A549 (cell line): Measurements from ENCODE around the gene CD7. TPM values are rescaled to one million over a fixed set of nuclear protein-coding genes. Genes with fewer than 3 reads are reported as not detected.

Source experiments
- ATAC-seq, 2 experiments: fragments of 200-7000 bp in 1 of 2; fragments of >200 bp in 1 of 2; cut with Nextera tagmentation in 1 of 2; cut with Tn5 transposase in 1 of 2; 3 replicates each; pipeline versions ENCODE4 v1.8.0 to v1.9.1; 2018 to 2020; ENCODE audit warnings: mild to moderate bottlenecking in 1 of 2, moderate library complexity in 1 of 2
- CTCF ChIA-PET: fragments of 300-600 bp; sonication (Branson Sonifier 250); formaldehyde crosslinking; extraction: SDS; loops from one replicate; lab custom pipeline; 2021; ENCODE audit warnings: antibody characterized with exemption, inconsistent platforms; lab: Yijun Ruan, JAX
- POLR2A ChIA-PET: fragments of 350-600 bp; formaldehyde crosslinking; extraction: SDS; loops from one replicate; lab custom pipeline; 2021; ENCODE audit warnings: antibody characterized with exemption, inconsistent platforms; lab: Yijun Ruan, JAX
- DNase-seq, 2 experiments: peaks; one replicate each; pipeline versions ENCODE4 v3.0.0 to v3.0.0-alpha.2; 2011 to 2016; ENCODE audit warnings: low read depth in 1 of 2, low spot score in 1 of 2
- FAIRE-seq: peaks from 2 replicates; lab custom pipeline; 2011; peaks lifted over from hg19 to GRCh38; lab: Jason Lieb, UNC
- H3K27ac ChIP-seq, 2 experiments: fragments of >200 bp; sonication (Bioruptor Twin); formaldehyde crosslinking; 3 replicates each; pipeline ENCODE4 v1.5.1; 2016 to 2017
- H3K4me1 ChIP-seq: fragments of >200 bp; sonication (Bioruptor Twin); formaldehyde crosslinking; 3 replicates; pipeline ENCODE4 v1.6.1; 2016
- H3K4me2 ChIP-seq: fragments of >200 bp; sonication (Bioruptor Twin); formaldehyde crosslinking; 3 replicates; pipeline ENCODE4 v1.6.1; 2016
- H3K4me3 ChIP-seq: fragments of >200 bp; sonication (Bioruptor Twin); formaldehyde crosslinking; 3 replicates; pipeline ENCODE4 v1.5.1; 2016
- H3K9me3 ChIP-seq: fragments of >200 bp; sonication (Bioruptor Twin); formaldehyde crosslinking; 3 replicates; pipeline ENCODE4 v1.6.1; 2016
- ATOH8 ChIP-seq: fragments of 250-450 bp; sonication (Bioruptor Pico); IDR thresholded peaks from 2 replicates; pipeline ENCODE4 v1.5.0; 2020; ENCODE audit warnings: low read depth, mild to moderate bottlenecking, moderate library complexity
- CBX8 ChIP-seq: fragments of 200-600 bp; sonication (generic); IDR thresholded peaks from 2 replicates; pipeline ENCODE4 v1.6.1; 2016
- CHD4 ChIP-seq: fragments of 200-600 bp; sonication (generic); IDR thresholded peaks from 2 replicates; pipeline ENCODE4 v1.6.1; 2016; ENCODE audit warnings: antibody characterized with exemption, mild to moderate bottlenecking, borderline replicate concordance
- EHF ChIP-seq: fragments of 250-450 bp; sonication (Bioruptor Pico); IDR thresholded peaks from 2 replicates; pipeline ENCODE4 v1.5.0; 2020; ENCODE audit warnings: mild to moderate bottlenecking
- HDAC2 ChIP-seq: fragments of 200-600 bp; sonication (generic); IDR thresholded peaks from 2 replicates; pipeline ENCODE4 v1.6.1; 2016
- HOXA7 ChIP-seq: fragments of 250-450 bp; sonication (Bioruptor Pico); IDR thresholded peaks from 2 replicates; pipeline ENCODE4 v1.5.0; 2020; ENCODE audit warnings: mild to moderate bottlenecking, moderate library complexity
- JUNB ChIP-seq: fragments of >200 bp; sonication (Bioruptor Twin); formaldehyde crosslinking; IDR thresholded peaks from 2 replicates; pipeline ENCODE4 v1.6.1; 2016
- MAFK ChIP-seq: fragments of 450-650 bp; IDR thresholded peaks from 2 replicates; pipeline ENCODE4 v1.6.1; 2014; ENCODE audit not compliant: partially characterized antibody
- PHF8 ChIP-seq: fragments of 200-600 bp; sonication (generic); IDR thresholded peaks from 2 replicates; pipeline ENCODE4 v1.6.1; 2016; ENCODE audit warnings: low read depth, mild to moderate bottlenecking, antibody characterized with exemption, moderate library complexity, borderline replicate concordance
- POLR2AphosphoS2 ChIP-seq: conservative IDR thresholded peaks from 2 replicates; pipeline ENCODE4 v1.6.1; 2012; ENCODE audit warnings: low read length, improper control_type of control experiment, inconsistent platforms
- RARB ChIP-seq: fragments of 250-450 bp; sonication (Bioruptor Pico); IDR thresholded peaks from 2 replicates; pipeline ENCODE4 v1.8.0; 2021; ENCODE audit warnings: mild to moderate bottlenecking, moderate library complexity
- RCOR1 ChIP-seq: fragments of 150-350 bp; IDR thresholded peaks from 2 replicates; pipeline ENCODE4 v1.6.1; 2014; ENCODE audit warnings: antibody characterized with exemption, low read length, low read depth
- RFX5 ChIP-seq: fragments of 450-650 bp; IDR thresholded peaks from 2 replicates; pipeline ENCODE4 v1.7.1; 2014; ENCODE audit warnings: antibody characterized with exemption, mild to moderate bottlenecking, moderate library complexity
- SMC3 ChIP-seq: fragments of >200 bp; sonication (Bioruptor Twin); formaldehyde crosslinking; IDR thresholded peaks from 3 replicates; pipeline ENCODE4 v1.6.1; 2018; ENCODE audit warnings: inconsistent platforms
- SREBF2 ChIP-seq: fragments of 450-650 bp; IDR thresholded peaks from 2 replicates; pipeline ENCODE4 v1.6.1; 2014; ENCODE audit warnings: mild to moderate bottlenecking, moderate library complexity
- ZSCAN20 ChIP-seq: fragments of 250-450 bp; sonication (Bioruptor Pico); IDR thresholded peaks from 2 replicates; pipeline ENCODE4 v1.8.0; 2022; ENCODE audit warnings: mild to moderate bottlenecking, moderate library complexity
- WGBS: methylation state at CpG from one replicate; pipeline ENCODE4 v1.1.6; 2017; ENCODE audit errors: missing lambda C conversion rate; 5-methylcytosine and 5-hydroxymethylcytosine counted together
- polyA plus RNA-seq, 4 experiments: library from polyadenylated mRNA; depleted of rRNA in 3 of 4; stranded (reverse); fragments of >200 nt; fragmentation: RNase III in 1 of 4; extraction: RNeasy Plus Mini Kit Qiagen cat#74134 plus additional on column Dnase treatment in 1 of 4; gene quantifications; 2 replicates in 3 of 4; 3 replicates in 1 of 4; pipeline ENCODE4 v1.2.3, GENCODE V29; 2011 to 2017
- TF ChIP-seq, protein P1 (sequence below): fragments of >200 bp; sonication (Bioruptor Twin); formaldehyde crosslinking; IDR thresholded peaks from 3 replicates; pipeline ENCODE4 v1.5.1; 2016
- TF ChIP-seq, protein P2 (sequence below): fragments of >200 bp; sonication (Bioruptor Twin); formaldehyde crosslinking; IDR thresholded peaks from 2 replicates; pipeline ENCODE4 v1.6.1; 2016
- TF ChIP-seq, protein P3 (sequence below): fragments of 450-650 bp; IDR thresholded peaks from 2 replicates; pipeline ENCODE4 v1.6.1; 2014; ENCODE audit warnings: antibody characterized with exemption
- TF ChIP-seq, protein P4 (sequence below): fragments of >200 bp; sonication (Bioruptor Twin); formaldehyde crosslinking; IDR thresholded peaks from 3 replicates; pipeline ENCODE4 v1.6.1; 2016
- TF ChIP-seq, protein P5 (sequence below): IDR thresholded peaks from 2 replicates; pipeline ENCODE4 v1.6.1; 2012

CD7 gene
- polyA plus RNA-seq, 2 of the 4 experiments (the other 2 are of a cell fraction): not detected

DNA sequence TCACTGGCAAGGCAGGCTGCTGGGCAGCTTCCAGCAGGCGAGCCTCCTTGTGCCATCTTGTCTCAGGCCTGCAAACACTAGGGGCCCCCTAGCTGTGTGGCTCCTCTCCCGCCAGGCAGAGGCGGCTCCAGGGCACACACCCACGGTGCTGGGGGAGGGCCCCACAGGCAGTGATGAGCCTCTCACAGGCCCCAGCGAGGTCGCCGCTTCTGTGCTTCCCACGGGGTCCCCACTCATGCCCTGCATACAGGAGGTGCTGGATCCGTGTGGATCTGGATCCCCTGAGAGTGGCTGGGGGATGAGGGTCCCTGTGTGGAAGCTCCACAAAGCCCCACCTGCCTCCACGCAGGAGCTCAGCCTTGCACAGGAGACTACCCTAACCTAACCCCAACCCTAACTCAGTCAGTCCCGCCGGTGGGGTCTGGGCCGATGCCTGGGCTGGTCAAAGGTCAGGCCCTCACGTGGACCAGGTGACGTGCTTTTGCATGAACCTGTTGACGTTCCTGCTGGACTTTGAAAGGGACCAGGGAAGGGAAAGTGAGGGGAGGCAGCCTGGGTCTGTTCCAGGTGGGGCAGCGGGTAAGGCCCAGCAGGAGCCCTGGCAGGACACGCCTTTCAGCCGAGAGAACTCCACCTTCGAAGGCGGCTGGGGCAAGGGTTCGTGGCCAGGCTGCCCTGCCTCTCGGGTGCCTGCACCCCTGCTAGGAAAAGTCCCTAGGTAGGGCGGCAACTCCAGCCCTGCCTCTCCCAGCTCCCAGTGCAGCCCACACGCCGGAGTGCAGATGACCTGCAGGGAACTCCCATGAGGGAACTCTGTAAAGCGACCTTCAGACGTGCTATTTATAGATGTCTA is 11.0 kb upstream of the CD7 start (continued):
- TF ChIP-seq RCOR1 (no peak), SMC3 (no peak)
- TF ChIP-seq, all 56 proteins: peak for 0

DNA sequence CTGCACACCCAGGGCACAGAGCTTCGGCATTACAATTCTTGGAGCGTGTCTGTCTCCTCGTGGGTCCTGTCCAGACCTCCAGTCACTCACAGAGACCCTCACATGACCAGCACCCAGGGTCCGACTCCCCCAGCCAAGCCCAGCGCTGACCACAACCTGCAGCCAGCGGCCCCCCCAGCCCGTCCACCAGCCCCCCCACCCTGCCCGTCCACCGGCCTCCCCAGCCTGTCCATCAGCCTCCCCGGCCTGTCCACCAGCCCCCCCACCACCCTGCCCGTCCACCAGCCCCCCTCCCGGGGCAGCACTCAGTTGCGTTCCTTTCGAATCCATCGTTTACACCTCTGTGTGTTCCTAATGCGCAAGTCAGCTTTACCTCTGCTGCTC is 10.3 kb upstream of the CD7 start:
- no peak overlapping the region for H3K27ac ChIP-seq
- CTCF ChIA-PET: interaction anchor here (1.1 to 15.6 kb wide), 4 partner anchors 15 to 88 kb away, joined by 5 to 343 read pairs (median 170); no protein-coding TSS in a partner anchor
- H3K9me3 ChIP-seq: no peaks in the 10 kb centered on the region
- WGBS: 84% methylated on average over 11 of the region's 16 CpGs
- H3K4me1 ChIP-seq: peaks cover 29% of the 10 kb centered on the region
- FAIRE-seq: no peak
- ATAC-seq: no peak
- no peak for DNase-seq
- TF ChIP-seq POLR2AphosphoS2 (no peak), EHF (no peak), HOXA7 (CRISPR knock-in tag) (no peak), PHF8 (no peak)
- TF ChIP-seq, protein P1, sequence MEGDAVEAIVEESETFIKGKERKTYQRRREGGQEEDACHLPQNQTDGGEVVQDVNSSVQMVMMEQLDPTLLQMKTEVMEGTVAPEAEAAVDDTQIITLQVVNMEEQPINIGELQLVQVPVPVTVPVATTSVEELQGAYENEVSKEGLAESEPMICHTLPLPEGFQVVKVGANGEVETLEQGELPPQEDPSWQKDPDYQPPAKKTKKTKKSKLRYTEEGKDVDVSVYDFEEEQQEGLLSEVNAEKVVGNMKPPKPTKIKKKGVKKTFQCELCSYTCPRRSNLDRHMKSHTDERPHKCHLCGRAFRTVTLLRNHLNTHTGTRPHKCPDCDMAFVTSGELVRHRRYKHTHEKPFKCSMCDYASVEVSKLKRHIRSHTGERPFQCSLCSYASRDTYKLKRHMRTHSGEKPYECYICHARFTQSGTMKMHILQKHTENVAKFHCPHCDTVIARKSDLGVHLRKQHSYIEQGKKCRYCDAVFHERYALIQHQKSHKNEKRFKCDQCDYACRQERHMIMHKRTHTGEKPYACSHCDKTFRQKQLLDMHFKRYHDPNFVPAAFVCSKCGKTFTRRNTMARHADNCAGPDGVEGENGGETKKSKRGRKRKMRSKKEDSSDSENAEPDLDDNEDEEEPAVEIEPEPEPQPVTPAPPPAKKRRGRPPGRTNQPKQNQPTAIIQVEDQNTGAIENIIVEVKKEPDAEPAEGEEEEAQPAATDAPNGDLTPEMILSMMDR: no peak
- TF ChIP-seq, protein P2, sequence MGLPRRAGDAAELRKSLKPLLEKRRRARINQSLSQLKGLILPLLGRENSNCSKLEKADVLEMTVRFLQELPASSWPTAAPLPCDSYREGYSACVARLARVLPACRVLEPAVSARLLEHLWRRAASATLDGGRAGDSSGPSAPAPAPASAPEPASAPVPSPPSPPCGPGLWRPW: no peak
- H3K4me3 ChIP-seq: no peak overlapping the region
- no peak overlapping the region for H3K4me2 ChIP-seq
- POLR2A ChIA-PET: no interaction called here

DNA sequence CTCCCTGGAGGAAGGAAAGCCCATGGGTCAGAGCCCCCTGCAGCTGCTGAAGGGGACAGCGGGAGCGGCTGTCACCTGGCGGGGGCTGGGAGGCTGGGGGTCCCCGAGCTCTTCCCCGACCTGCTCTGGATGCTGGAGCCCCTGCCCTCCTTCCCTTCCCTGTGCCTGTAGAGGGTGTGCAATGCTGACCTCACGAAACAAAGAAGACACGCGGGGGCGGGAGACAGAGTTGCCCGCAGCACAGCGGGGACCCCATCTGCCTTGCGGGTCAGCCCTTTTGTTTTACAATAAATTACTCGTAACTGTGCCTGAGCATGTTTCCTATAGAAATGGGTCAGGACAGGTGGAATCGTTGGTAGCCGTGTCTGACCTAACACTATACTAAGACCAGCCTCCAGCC is 9.9 kb upstream of the CD7 start:
- no peak overlapping the region for H3K4me2 ChIP-seq
- CTCF ChIA-PET: interaction anchor here (1.1 to 15.6 kb wide), 3 partner anchors 16 to 88 kb away, joined by 5 to 343 read pairs (median 289); no protein-coding TSS in a partner anchor
- POLR2A ChIA-PET: no interaction called here
- no peak overlapping the region for H3K4me3 ChIP-seq
- WGBS: 88% methylated on average over 15 of the region's 15 CpGs
- FAIRE-seq (no peak), ATAC-seq (no peak), DNase-seq (no peak)
- no peaks in the 10 kb centered on the region for H3K9me3 ChIP-seq
- no peak overlapping the region for H3K27ac ChIP-seq
- TF ChIP-seq, protein P3, sequence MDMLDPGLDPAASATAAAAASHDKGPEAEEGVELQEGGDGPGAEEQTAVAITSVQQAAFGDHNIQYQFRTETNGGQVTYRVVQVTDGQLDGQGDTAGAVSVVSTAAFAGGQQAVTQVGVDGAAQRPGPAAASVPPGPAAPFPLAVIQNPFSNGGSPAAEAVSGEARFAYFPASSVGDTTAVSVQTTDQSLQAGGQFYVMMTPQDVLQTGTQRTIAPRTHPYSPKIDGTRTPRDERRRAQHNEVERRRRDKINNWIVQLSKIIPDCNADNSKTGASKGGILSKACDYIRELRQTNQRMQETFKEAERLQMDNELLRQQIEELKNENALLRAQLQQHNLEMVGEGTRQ: no peak
- TF ChIP-seq RCOR1: no peak
- TF ChIP-seq, protein P4, sequence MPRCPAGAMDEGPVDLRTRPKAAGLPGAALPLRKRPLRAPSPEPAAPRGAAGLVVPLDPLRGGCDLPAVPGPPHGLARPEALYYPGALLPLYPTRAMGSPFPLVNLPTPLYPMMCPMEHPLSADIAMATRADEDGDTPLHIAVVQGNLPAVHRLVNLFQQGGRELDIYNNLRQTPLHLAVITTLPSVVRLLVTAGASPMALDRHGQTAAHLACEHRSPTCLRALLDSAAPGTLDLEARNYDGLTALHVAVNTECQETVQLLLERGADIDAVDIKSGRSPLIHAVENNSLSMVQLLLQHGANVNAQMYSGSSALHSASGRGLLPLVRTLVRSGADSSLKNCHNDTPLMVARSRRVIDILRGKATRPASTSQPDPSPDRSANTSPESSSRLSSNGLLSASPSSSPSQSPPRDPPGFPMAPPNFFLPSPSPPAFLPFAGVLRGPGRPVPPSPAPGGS: no peak
- no peak for TF ChIP-seq SREBF2
- TF ChIP-seq, protein P5, sequence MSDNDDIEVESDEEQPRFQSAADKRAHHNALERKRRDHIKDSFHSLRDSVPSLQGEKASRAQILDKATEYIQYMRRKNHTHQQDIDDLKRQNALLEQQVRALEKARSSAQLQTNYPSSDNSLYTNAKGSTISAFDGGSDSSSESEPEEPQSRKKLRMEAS: no peak
- TF ChIP-seq, protein P2: no peak
- TF ChIP-seq CBX8: no peak
- no peak for TF ChIP-seq ZSCAN20 (CRISPR knock-in tag)
- TF ChIP-seq RARB (CRISPR knock-in tag): no peak
- no peak for TF ChIP-seq CHD4
- TF ChIP-seq ATOH8 (CRISPR knock-in tag): no peak
- TF ChIP-seq POLR2AphosphoS2: no peak
- no peak for TF ChIP-seq HDAC2
- TF ChIP-seq JUNB: no peak
- no peak for TF ChIP-seq MAFK
- TF ChIP-seq RFX5: no peak
- peaks cover 24% of the 10 kb centered on the region for H3K4me1 ChIP-seq
